ENCODE measurements around the gene PCNX1. TPM values are rescaled to one million over a fixed set of nuclear protein-coding genes. Genes with fewer than 3 reads are reported as not detected.
"Not testable (repeated sequence)": the region's sequence is repeated elsewhere in the genome, so short reads cannot be mapped to it uniquely, and the experiment has no call there.

Gene PCNX1
- total and polyA plus RNA-seq, 2 experiments from 2014 or later, result 6.9 to 33.5 TPM

DNA sequence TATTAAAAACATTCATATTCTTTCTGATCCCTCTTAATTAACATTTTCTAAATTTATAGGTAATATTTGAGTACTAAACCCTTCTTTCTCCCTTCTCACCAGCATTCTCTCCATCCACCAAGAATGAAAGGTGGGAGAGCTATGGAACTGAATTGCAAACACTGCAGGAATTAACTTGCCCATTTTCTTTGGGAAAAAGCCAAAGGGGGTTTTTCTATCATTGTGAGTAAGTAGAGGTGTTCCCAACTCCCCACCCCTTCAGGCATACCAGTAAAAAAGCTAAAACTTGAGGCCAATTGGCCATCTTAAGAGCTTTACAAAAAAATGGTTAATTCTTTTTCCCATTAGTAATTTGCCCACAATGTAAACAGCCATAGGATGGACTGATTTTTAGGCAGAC lies 23.7 kb downstream of the PCNX1 start:
- Histone ChIP-seq H3K27me3 (replicated peaks; ENCODE audit: insufficient read depth) (no peaks in the 10 kb centered on the region), H4K20me1 (ENCODE audit: insufficient read depth) (peaks cover 15% of the 10 kb centered on the region; the same call in 1 of the 2 replicates), H3K4me3 (no peak overlapping the region), H3K27ac (no peak overlapping the region), H3K9ac (no peak overlapping the region), H3K4me2 (ENCODE audit: unreplicated experiment) (no peak overlapping the region), H3K9me3 (ENCODE audit: low read depth) (no peaks in the 10 kb centered on the region), H3K36me3 (ENCODE audit: low read depth) (no peaks in the 10 kb centered on the region), H3K9me2 (ENCODE audit: insufficient read depth) (no peaks in the 10 kb centered on the region), H3K79me2 (ENCODE audit: insufficient read depth) (peaks cover 100% of the 10 kb centered on the region), H3K4me1 (ENCODE audit: insufficient read depth) (peaks cover 37% of the 10 kb centered on the region), H2AFZ (no peak overlapping the region), H3F3A (ENCODE audit: insufficient read depth) (peaks cover 24% of the 10 kb centered on the region)
- TF ChIP-seq EZH2 (IDR thresholded peaks at IDR 0.05; ENCODE audit: insufficient read depth, poor library complexity, severe bottlenecking) (no peak), EZH2phosphoT487 (IDR thresholded peaks at IDR 0.05; ENCODE audit: insufficient read depth, low read depth) (no peak)
- DNase-seq, result no peak
- in situ Hi-C loops (cut with MboI), result no loop called here

GRCh38 chr14:70934084-70934483 lies 26.8 kb downstream of the PCNX1 start:
- Histone ChIP-seq H3K36me3 (ENCODE audit: low read depth) (no peaks in the 10 kb centered on the region), H3K27ac (peak overlapping the region; percentile 69), H2AFZ (no peak overlapping the region), H3K4me3 (peak overlapping the region; percentile 54), H3K9ac (peak overlapping the region; percentile 47), H3K79me2 (ENCODE audit: insufficient read depth) (peaks cover 100% of the 10 kb centered on the region), H3K4me2 (ENCODE audit: unreplicated experiment) (peak overlapping the region; percentile 68), H4K20me1 (ENCODE audit: insufficient read depth) (0 out of 2 replicates have a peak, but pooled peaks cover 9% of the 10 kb centered on the region), H3K4me1 (ENCODE audit: insufficient read depth) (peaks cover 37% of the 10 kb centered on the region), H3F3A (ENCODE audit: insufficient read depth) (peaks cover 24% of the 10 kb centered on the region), H3K9me3 (ENCODE audit: low read depth) (no peaks in the 10 kb centered on the region), H3K27me3 (replicated peaks; ENCODE audit: insufficient read depth) (no peaks in the 10 kb centered on the region), H3K9me2 (ENCODE audit: insufficient read depth) (no peaks in the 10 kb centered on the region)
- in situ Hi-C loops (cut with MboI), result no loop called here
- TF ChIP-seq EZH2phosphoT487 (IDR thresholded peaks at IDR 0.05; ENCODE audit: insufficient read depth, low read depth), result no peak
- peak; percentile 61 for DNase-seq
- WGBS, 2 experiments (ENCODE audit: low coverage in 1 of 2, low lambda C conversion rate in 2 of 2, missing lambda C conversion rate in 2 of 2), result 4 to 6% methylated on average over 5 of the region's 5 CpGs

DNA sequence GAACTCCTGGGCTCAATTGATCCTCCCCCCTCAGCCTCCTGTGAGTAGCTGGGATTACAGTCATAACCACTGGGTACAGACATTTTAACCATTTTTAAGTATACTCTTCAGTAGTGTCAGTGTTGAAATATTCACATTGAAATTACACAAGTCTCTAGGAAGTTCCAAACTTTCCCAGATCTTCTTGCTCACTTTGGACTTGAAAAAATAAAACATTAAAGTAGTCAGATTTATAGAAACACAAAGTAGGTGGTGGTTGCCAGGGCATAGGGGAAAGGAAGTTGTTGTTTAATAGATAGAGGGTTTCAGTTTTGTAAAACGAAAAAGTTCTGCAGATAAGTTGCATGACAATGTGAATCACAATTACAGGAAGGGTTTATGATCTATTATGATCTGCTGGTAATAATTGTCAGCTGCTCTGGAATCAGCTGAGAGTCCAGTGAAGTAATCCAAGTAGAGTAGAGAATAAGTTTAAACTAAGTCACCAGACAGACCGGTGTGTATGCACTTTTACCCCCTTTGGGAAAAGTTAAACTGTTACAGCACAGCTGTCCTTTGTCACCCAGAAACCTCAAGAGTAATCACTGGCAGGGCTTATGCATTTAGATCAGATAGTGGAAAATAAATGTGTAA lies 27.4 kb downstream of the PCNX1 start:
- peak; percentile 72 for DNase-seq
- H3K79me2 ChIP-seq (ENCODE audit: insufficient read depth), result peaks cover 100% of the 10 kb centered on the region
- TF ChIP-seq EZH2phosphoT487 (IDR thresholded peaks at IDR 0.05; ENCODE audit: insufficient read depth, low read depth), result no peak
- no peak for TF ChIP-seq EZH2 (IDR thresholded peaks at IDR 0.05; ENCODE audit: insufficient read depth, poor library complexity, severe bottlenecking)
- no peak overlapping the region for H2AFZ ChIP-seq
- peak overlapping the region; percentile 47 for H3K9ac ChIP-seq
- in situ Hi-C loops (cut with MboI), result no loop called here
- H4K20me1 ChIP-seq (ENCODE audit: insufficient read depth), result 0 out of 2 replicates have a peak, but pooled peaks cover 9% of the 10 kb centered on the region
- H3K36me3 ChIP-seq (ENCODE audit: low read depth), result no peaks in the 10 kb centered on the region
- H3K4me3 ChIP-seq, result peak overlapping the region; percentile 54
- no peaks in the 10 kb centered on the region for H3K9me3 ChIP-seq (ENCODE audit: low read depth)
- H3K27me3 ChIP-seq (replicated peaks; ENCODE audit: insufficient read depth), result no peaks in the 10 kb centered on the region
- peak overlapping the region; percentile 68 for H3K4me2 ChIP-seq (ENCODE audit: unreplicated experiment)
- peak overlapping the region; percentile 69 for H3K27ac ChIP-seq
- no peaks in the 10 kb centered on the region for H3K9me2 ChIP-seq (ENCODE audit: insufficient read depth)
- WGBS, 2 experiments (ENCODE audit: low coverage in 1 of 2, low lambda C conversion rate in 2 of 2, missing lambda C conversion rate in 2 of 2), result 2 to 6% methylated on average over 2 of the region's 2 CpGs
- H3K4me1 ChIP-seq (ENCODE audit: insufficient read depth), result peaks cover 34% of the 10 kb centered on the region
- peaks cover 24% of the 10 kb centered on the region for H3F3A ChIP-seq (ENCODE audit: insufficient read depth)

DNA sequence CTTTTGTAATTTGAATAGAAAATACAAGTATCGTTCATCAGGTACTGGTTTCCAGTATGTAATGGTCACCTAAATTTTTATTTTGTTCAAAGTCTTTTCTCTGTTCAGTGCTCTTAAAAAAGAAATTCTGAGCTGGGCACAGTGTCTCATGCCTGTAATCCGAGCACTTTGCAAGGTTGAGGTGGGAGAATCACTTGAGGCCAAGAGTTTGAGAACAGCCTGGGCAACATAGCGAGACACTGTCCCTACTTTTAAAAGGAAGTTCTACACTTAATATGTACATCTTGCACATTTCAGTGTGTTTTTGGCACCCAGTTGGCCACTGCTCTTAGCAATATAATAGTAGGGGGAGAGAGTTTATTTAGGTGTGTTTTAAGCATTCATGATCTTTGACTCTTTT lies 27.9 kb downstream of the PCNX1 start:
- no peaks in the 10 kb centered on the region for H3K9me2 ChIP-seq (ENCODE audit: insufficient read depth)
- WGBS, 2 experiments (ENCODE audit: low coverage in 1 of 2, low lambda C conversion rate in 2 of 2, missing lambda C conversion rate in 2 of 2), result 62 to 68% methylated on average over 3 of the region's 3 CpGs
- no peaks in the 10 kb centered on the region for H3K9me3 ChIP-seq (ENCODE audit: low read depth)
- in situ Hi-C loops (cut with MboI), result no loop called here
- H3K36me3 ChIP-seq (ENCODE audit: low read depth), result no peaks in the 10 kb centered on the region
- H3K4me3 ChIP-seq, result peak overlapping the region; percentile 54
- H3K27ac ChIP-seq, result peak overlapping the region; percentile 69
- H3K27me3 ChIP-seq (replicated peaks; ENCODE audit: insufficient read depth), result no peaks in the 10 kb centered on the region
- H3F3A ChIP-seq (ENCODE audit: insufficient read depth), result peaks cover 24% of the 10 kb centered on the region
- DNase-seq, result no peak
- TF ChIP-seq EZH2phosphoT487 (IDR thresholded peaks at IDR 0.05; ENCODE audit: insufficient read depth, low read depth), result no peak
- peak overlapping the region; percentile 47 for H3K9ac ChIP-seq
- H4K20me1 ChIP-seq (ENCODE audit: insufficient read depth), result 0 out of 2 replicates have a peak, but pooled peaks cover 9% of the 10 kb centered on the region
- H3K4me1 ChIP-seq (ENCODE audit: insufficient read depth), result peaks cover 33% of the 10 kb centered on the region
- peaks cover 100% of the 10 kb centered on the region for H3K79me2 ChIP-seq (ENCODE audit: insufficient read depth)
- peak overlapping the region; percentile 68 for H3K4me2 ChIP-seq (ENCODE audit: unreplicated experiment)
- no peak overlapping the region for H2AFZ ChIP-seq

DNA sequence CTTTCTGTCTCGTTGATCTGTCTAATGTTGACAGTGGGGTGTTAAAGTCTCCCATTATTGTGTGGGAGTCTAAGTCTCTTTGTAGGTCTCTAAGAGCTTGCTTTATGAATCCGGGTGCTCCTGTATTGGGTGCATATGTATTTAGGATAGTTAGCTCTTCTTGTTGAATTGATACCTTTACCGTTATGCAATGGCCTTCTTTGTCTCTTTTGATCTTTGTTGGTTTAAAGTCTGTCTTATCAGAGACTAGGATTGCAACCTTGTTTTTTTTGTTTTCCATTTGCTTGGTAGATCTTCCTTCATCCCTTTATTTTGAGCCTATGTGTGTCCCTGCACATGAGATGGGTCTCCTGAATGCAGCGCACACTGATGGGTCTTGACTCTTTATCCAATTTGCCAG lies 32.4 kb downstream of the PCNX1 start:
- 96 to 98% methylated on average over 4 of the region's 4 CpGs for WGBS, 2 experiments (ENCODE audit: low coverage in 1 of 2, low lambda C conversion rate in 2 of 2, missing lambda C conversion rate in 2 of 2)
- H3K9ac ChIP-seq; in situ Hi-C loops (cut with MboI); H3K9me3 ChIP-seq (ENCODE audit: low read depth); DNase-seq; H3K27ac ChIP-seq; H3K4me2 ChIP-seq (ENCODE audit: unreplicated experiment); H3K4me3 ChIP-seq; H2AFZ ChIP-seq; H3K27me3 ChIP-seq (replicated peaks; ENCODE audit: insufficient read depth); H3K9me2 ChIP-seq (ENCODE audit: insufficient read depth); H3K36me3 ChIP-seq (ENCODE audit: low read depth): not testable (repeated sequence)
- Histone ChIP-seq H3K79me2 (ENCODE audit: insufficient read depth) (peaks cover 100% of the 10 kb centered on the region), H3F3A (ENCODE audit: insufficient read depth) (peaks cover 12% of the 10 kb centered on the region), H4K20me1 (ENCODE audit: insufficient read depth) (peaks cover 18% of the 10 kb centered on the region; the same call in 1 of the 2 replicates), H3K4me1 (ENCODE audit: insufficient read depth) (peaks cover 17% of the 10 kb centered on the region)

DNA sequence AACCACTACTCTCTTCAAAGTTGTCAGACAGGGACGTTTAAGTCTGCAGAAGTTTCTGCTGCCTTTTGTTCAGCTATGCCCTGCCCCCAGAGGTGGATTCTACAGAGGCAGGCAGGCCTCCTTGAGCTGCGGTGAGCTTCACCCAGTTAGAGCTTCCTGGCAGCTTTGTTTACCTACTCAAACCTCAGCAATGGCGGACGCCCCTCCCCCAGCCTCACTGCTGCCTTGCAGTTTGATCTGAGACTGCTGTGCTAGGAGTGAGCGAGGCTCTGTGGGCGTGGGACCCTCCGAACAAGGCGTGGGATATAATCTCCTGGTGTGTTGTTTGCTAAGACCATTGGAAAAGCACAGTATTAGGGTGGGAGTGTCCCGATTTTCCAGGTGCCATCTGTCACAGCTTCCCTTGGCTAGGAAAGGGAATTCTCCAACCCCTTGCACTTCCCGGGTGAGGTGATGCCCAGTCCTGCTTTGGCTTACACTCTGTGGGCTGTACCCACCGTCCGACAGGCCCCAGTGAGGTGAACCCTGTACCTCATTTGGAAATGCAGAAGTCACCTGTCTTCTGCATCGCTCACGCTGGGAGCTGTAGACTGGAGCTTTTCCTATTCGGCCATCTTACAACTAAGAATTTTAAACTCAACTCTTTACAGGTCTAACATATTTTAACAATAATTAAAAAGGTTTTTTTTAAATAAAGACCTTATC lies 34.5 kb downstream of the PCNX1 start:
- WGBS, 2 experiments (ENCODE audit: low coverage in 1 of 2, low lambda C conversion rate in 2 of 2, missing lambda C conversion rate in 2 of 2), result 97 to 99% methylated on average over 12 to 15 of the region's 15 CpGs

More for the DNA sequence above, 34.5 kb downstream of the PCNX1 start:
- H2AFZ ChIP-seq; H3K27ac ChIP-seq; H3K9ac ChIP-seq; H3K27me3 ChIP-seq (replicated peaks; ENCODE audit: insufficient read depth); in situ Hi-C loops (cut with MboI); H3K9me3 ChIP-seq (ENCODE audit: low read depth); H3K4me2 ChIP-seq (ENCODE audit: unreplicated experiment); H3K4me3 ChIP-seq; H3K36me3 ChIP-seq (ENCODE audit: low read depth); H3K4me1 ChIP-seq (ENCODE audit: insufficient read depth); H3F3A ChIP-seq (ENCODE audit: insufficient read depth); H3K9me2 ChIP-seq (ENCODE audit: insufficient read depth); DNase-seq: not testable (repeated sequence)
- Histone ChIP-seq H4K20me1 (ENCODE audit: insufficient read depth) (peaks cover 10% of the 10 kb centered on the region; the same call in 1 of the 2 replicates), H3K79me2 (ENCODE audit: insufficient read depth) (peaks cover 100% of the 10 kb centered on the region)

Data from GM23248 (cell line).